ENCODE data around the gene DLGAP4. TPM values are rescaled to one million over a fixed set of nuclear protein-coding genes. Genes with fewer than 3 reads are reported as not detected.

The DLGAP4 gene
- polyA plus RNA-seq, 4 donors, result 57.2 to 77.9 (median 63.3) TPM

DNA sequence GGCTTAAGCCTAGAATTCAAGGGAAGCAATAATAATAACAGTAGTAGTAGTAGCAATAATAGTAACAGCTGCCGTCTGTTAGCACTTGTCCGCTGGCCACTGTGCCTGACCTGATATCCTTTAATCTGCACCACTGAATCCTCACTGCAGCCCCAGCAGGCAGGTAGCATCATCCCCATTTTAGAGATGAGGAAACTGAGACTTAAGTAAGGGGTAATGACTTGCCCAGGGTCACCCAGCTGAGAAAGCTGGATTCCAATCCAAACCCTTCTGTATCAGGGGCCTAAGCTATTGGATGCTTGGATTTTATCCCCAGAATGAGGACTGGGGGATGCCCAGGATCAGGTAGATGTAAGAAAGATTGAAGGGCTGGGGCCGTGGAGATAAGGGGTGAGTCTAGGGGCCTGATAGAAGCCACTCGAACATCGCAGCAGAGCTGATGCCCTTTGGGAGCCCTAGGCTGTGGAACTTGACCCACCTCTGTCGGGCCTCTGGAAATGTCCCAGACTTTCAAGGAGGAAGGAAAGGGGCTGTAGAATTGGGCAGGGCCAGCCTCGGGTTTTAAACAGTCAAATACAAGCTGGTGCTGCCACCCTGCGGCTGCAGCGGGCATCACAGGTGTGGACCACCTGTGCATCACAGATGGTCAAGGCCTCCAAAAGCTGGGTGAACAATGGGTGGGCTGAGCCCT lies 133.0 kb downstream of the DLGAP4 start:
- peak in 1 of 4 donors; percentile 19 for DNase-seq (ENCODE audit: low read depth in 4 of 4, low spot score in 3 of 4)

- no peak for DNase-seq (ENCODE audit: low read depth in 4 of 4, low spot score in 3 of 4)
These were observed 133.6 kb downstream of the DLGAP4 start for GRCh38 chr20:36439731-36440072.

GRCh38 chr20:36440370-36441026 lies 134.4 kb downstream of the DLGAP4 start:
- DNase-seq (ENCODE audit: low read depth in 4 of 4, low spot score in 3 of 4), result no peak

DNA sequence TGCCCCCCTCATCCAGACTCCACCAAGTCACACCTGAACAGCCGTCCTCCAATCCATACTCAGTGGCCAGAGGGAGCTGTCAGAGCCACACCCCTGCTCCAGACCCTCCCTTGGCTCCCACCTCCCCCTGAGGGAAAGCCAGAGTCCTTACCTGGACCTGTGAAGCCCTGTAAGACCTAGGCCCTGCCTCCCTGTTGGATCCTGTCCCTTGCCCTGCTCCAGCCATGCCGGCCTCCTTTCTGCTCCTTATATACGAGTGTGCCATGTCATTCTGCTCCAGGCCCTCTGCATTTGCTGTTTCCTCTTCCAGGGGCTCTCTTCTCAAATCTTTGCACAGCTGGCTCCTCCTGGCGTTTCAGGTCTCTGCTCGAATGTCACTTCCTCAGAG lies 134.9 kb downstream of the DLGAP4 start:
- no peak for DNase-seq (ENCODE audit: low read depth in 4 of 4, low spot score in 3 of 4)

GRCh38 chr20:36441416-36441815 lies 135.3 kb downstream of the DLGAP4 start:
- DNase-seq (ENCODE audit: low read depth in 4 of 4, low spot score in 3 of 4), result no peak

DNA sequence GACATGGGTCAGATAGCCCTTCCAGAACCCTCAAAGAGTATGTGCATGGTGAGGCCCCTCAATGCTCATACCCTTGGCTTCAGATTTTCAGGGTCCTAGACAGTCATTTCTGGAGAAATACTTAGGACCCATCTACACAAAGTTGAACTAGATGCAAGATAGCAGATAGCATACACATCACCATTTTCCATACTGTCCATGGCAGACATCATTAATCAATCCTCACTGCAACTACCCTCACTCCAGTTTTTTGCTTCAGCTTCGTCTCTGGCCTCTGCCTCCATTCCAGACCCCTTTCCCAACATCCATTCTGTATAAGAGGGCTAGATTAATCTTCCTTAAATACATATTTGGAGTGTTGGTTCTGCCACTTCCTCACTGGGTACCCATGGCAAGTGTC lies 139.7 kb downstream of the DLGAP4 start:
- no peak for DNase-seq (ENCODE audit: low read depth in 4 of 4, low spot score in 3 of 4)

DNA sequence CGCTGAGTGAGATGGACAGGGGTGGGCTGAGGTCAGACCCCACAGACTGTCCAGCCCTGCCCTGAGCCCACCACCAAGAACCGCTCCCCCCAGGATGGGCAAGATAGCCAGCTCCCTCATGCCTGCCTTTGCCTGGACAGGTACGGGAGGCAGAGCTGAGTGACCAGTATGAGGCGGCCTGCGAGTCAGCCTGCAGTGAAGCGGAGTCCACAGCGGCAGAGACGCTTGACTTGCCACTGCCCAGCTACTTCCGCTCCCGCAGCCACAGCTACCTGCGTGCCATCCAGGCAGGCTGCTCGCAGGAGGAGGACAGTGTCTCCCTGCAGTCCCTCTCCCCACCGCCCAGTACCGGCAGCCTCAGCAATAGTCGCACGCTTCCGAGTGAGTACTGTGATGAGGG lies 140.4 kb downstream of the DLGAP4 start:
- DNase-seq (ENCODE audit: low read depth in 4 of 4, low spot score in 3 of 4), result no peak

DNA sequence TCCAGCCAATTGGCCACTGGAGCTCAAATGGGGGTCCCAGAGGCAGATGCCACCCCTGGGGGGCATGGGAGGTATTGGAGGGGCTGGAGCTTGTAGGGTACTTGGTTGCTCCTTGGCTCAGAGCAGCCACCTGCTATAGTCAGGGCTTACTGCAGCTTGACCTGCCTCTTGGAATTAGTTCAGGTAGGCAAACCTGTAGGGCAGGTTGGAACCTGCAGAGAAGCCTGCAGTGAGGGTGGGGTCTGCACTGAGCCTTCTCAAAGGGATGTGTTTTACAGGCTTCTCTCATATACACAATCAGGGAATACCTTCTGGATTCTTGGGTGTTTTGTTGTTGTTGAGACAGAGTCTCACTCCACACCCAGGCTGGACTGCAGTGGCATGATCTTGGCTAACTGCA lies 141.0 kb downstream of the DLGAP4 start:
- DNase-seq (ENCODE audit: low read depth in 4 of 4, low spot score in 3 of 4), result no peak

- no peak for DNase-seq (ENCODE audit: low read depth in 4 of 4, low spot score in 3 of 4)
These were observed 143.5 kb downstream of the DLGAP4 start for GRCh38 chr20:36449663-36450062.

DNA sequence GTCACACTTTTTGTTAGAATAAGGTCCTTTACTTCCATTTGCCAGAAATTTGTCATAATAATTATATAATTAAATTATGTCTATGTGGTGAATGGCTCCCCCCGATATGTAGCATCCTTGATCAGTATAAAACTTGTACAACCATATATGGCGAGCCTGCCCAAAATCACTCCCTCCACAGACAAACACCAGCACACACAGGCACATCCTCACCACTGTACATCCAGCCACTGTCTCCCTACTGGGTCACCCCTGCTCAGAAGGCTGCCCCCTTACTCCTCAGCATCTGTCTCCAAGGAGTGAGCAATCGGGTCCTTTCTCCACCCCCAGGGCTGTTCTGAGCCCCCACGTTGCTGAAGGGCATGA lies 148.2 kb downstream of the DLGAP4 start:
- no peak for DNase-seq (ENCODE audit: low read depth in 4 of 4, low spot score in 3 of 4)

DNA sequence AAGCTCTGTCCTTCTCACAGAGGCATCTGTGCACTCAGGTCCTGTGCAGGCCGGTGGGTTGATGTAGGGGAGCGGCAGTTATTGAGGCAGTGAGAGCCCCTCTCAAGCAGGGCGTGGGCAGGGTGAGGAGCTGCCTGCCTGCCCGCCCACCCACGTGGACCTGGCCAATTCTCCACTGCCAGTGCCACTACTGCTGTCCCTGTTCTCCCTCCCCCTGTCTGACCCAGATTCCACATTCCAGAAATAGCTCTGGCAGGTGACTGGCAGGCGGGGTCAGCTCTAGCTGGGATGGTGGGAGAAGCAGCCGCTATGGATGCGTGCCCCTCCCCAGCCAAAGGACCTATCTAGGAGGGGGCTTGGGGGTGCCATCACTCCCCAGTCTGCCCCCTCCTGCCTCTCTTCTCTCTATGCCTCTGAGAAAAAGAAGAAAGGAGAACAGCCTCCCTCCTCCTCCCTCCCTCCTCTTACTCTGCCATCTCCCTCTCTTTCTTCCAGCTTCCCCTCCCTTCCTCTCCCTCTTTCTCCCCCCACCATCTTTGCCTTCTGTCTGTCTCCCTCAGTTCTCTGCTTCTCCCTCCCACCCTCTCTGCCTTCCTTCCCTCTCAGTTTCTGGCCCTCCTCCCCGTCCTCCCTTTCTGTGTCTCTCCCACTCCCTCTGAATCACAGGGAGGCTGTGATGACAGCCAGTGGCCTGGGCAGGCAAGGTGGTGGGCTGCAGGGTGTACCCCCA lies 148.7 kb downstream of the DLGAP4 start:
- peak in 1 of 4 donors; percentile 50 for DNase-seq (ENCODE audit: low read depth in 4 of 4, low spot score in 3 of 4)

DNA sequence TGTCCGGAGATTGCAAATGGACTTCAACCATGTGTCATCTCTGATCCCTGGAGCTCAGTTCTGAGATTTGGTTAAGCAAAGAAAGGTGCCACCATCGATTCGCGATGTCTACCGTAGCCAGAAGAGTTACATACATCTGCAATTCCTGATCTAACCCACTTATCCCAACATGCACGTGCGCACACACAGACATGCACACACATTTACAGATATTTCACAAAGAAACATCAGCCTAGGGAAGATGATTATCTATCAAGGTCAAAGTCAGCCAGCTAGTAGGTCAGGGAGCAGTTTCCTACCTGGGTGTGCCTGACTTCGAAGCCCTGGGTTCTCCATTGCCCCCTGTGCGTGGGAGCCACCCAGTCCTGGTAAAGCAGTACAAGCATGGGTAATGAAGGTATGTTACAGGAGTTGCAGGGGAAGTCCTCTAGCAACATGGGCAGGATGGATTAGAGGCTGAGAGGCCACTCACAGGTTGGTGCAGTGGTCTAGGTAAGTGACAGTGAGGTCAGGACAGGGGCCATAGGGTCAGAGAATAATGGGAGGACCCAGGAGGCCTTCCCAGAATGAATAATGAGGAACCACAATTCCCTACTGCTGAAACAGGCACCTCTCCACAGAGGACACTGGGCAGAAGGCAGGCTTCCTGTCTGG lies 150.0 kb downstream of the DLGAP4 start:
- DNase-seq (ENCODE audit: low read depth in 4 of 4, low spot score in 3 of 4), result no peak

DNA sequence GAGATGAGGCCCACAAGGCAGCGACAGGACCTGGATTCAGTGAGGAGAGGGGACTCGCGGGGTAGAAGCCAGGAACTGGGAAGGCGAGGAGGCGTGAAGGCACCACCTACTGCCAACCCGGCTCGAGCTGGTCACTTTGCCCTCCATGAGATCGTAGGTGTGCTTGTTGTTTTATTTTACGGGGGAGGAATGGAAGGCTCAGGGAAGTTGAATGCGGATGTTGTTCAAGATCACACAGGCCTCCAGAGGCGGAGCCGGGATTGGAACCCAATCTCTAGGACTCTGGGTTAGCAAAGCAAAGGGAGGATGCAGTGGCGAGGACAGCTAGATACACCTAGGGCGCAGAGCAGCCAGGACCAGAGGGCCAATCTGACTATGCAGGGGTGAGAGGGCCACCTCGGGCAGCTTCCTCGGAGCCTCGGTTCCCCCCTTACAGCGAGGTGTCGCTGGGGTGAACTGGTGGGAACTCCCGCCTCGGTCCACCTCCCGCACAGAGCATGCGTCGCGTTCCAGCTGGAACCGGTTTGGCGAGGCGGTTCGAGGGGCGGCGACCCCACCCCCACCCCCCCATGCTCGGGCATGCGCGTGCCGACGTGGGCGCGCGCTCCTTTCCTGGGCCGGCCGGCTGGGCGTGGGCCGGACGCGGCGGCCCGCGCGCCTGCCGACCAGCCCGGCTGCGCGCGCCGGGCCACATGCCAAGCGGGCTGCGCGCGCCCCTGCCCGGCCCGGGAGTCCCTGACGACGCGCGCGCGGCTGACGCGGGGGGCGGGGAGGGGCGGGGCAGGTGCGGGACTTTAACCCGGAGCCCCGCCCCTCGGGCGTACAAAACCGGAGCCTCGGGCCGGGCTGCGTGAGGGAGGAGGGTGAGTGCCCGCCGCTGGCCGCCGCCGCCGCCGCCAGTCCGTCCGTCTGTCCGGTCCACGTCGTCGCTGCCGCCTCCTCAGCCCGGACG lies 154.8 kb downstream of the DLGAP4 start:
- peak; percentile 86 to 90 (median 88) for DNase-seq (ENCODE audit: low read depth in 4 of 4, low spot score in 3 of 4)

- DNase-seq (ENCODE audit: low read depth in 4 of 4, low spot score in 3 of 4), result no peak
These were observed 155.7 kb downstream of the DLGAP4 start for GRCh38 chr20:36461600-36462439.

GRCh38 chr20:36462440-36463211 lies 156.5 kb downstream of the DLGAP4 start:
- DNase-seq (ENCODE audit: low read depth in 4 of 4, low spot score in 3 of 4), result no peak

DNA sequence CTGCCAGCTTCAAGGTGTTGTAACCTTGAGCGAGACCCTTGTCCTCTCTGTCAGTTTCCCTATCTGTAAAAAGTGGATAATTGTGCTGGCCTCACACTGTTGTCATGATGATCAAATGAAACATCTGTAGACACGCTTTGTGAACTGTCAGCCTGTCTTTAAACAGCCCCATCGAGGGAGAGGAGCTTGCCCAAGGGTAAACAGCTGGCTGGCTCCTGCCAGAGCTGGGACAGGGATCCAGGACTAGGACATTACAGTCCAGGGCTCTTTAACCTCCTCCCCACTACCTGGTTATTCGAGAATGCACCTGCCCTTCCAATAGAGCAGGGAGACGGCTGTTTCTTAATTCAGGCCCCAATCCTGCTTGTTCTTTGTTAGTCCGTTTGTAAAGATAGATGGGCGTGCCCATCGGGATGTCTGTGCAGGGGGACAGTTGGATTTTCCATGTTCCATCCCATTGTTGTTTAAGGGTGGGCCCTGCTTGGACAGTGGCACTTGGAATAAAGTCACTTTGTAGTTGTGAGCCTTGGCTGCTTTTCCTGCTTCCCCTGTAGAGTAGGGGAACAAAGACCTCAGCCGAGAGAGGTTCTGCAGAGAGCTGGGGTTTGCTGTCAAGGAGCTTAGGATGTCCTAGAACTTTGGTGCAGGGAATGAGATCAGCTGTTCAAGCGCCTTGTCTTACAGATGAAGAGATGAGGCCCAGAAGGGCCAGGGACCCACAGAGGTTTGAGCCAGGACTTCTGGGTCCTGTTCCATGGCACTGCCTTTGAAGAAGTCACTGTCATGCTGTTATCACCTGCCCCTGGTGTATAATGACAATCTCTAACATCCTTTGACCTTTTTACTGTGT lies 157.3 kb downstream of the DLGAP4 start:
- no peak for DNase-seq (ENCODE audit: low read depth in 4 of 4, low spot score in 3 of 4)

DNA sequence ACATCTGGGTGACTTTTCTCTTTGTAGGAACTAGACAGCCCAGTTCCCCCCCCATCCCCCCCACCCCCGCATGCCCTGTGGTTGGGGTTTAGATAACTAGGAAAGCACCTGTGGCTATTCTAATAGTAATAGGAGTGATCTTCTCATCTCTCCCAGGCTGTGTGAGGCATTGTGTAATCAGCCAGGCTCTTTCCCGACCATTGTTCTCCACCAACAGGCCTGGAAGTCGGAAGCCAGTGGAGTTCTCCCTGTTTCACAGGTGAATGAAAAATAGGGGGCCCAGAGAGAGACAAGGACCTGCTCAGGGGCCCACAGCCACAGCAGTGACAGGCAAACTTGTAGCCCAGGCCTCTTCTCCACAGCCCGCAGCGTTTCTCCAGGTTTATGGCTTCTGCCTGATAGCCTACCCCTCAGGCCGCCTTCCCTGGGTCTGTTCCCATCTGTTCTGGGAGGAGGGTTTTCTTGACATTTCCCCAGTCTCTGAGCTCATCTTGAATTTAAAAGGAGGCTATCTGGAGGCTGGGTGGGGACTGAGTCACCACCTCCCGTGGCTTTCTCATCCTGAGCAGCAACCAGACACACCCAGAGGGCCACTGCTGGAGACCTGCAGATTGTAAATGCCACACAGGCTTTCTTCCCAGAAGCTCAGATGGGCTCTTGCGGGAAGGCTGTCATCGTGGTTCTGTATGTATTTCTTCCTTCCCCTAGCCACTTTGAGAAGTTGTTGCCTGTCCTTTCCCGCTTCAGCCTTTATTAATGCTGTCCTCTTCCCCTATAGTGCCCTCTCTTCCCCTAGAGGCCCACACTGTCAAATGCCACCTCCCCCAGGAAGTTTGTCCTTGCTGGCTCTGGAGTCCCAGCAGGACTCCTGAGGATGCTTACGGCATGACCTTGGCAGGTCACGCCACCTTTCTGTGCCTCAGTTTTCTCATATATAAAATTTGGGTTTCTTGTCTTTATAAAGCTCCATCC lies 159.3 kb downstream of the DLGAP4 start:
- no peak for DNase-seq (ENCODE audit: low read depth in 4 of 4, low spot score in 3 of 4)
